ENCODE measurements around the gene PLXNA4.

GRCh38 chr7:132115758-132116157 lies 460.5 kb downstream of the PLXNA4 start:
- TF ChIP-seq CTCF (IDR thresholded peaks at IDR 0.05; ENCODE audit: insufficient read depth, low read length, poor library complexity, severe bottlenecking) (no peak), EZH2phosphoT487 (conservative IDR thresholded peaks at IDR 0.05; ENCODE audit: low read length) (no peak)
